Neural crest cell (in vitro differentiated cells): ENCODE results near the gene ATG14. TPM values are rescaled to one million over a fixed set of nuclear protein-coding genes. Genes with fewer than 3 reads are reported as not detected.

Experiments
- DNase-seq: peaks from one replicate; pipeline ENCODE4 v3.0.0; 2021; ENCODE audit warnings: low read depth, mixed read lengths, low spot score
- H3K27ac Mint-ChIP-seq: one replicate; pipeline ENCODE4 v1.8.0; 2021; ENCODE audit warnings: mild to moderate bottlenecking, mixed read lengths; ENCODE audit not compliant: unreplicated experiment
- H3K27me3 Mint-ChIP-seq: 2 replicates; pipeline ENCODE4 v1.8.0; 2021; ENCODE audit warnings: low read depth, mild to moderate bottlenecking, mixed read lengths
- H3K36me3 Mint-ChIP-seq: 2 replicates; pipeline ENCODE4 v1.8.0; 2021; ENCODE audit warnings: low read depth, mild to moderate bottlenecking, mixed read lengths
- H3K4me1 Mint-ChIP-seq: 2 replicates; pipeline ENCODE4 v1.8.0; 2021; ENCODE audit warnings: mixed read lengths
- H3K4me3 Mint-ChIP-seq: one replicate; pipeline ENCODE4 v1.8.0; 2021; ENCODE audit warnings: mild to moderate bottlenecking, mixed read lengths
- H3K9me3 Mint-ChIP-seq: 2 replicates; pipeline ENCODE4 v1.8.0; 2021; ENCODE audit warnings: mixed read lengths
- total RNA-seq: library from RNA; stranded (reverse); gene quantifications from 2 replicates; pipeline ENCODE4 v1.2.1, GENCODE V29; 2021
- TF ChIP-seq, protein P1 (sequence below): fragments of 200-600 bp; sonication (generic); conservative IDR thresholded peaks from 2 replicates; pipeline ENCODE4 v1.5.0; 2021; ENCODE audit warnings: antibody characterized with exemption, mild to moderate bottlenecking

ATG14 gene
- total RNA-seq, 1 donor from 2014 or later, result 8.9 TPM

- TF ChIP-seq, protein P1, sequence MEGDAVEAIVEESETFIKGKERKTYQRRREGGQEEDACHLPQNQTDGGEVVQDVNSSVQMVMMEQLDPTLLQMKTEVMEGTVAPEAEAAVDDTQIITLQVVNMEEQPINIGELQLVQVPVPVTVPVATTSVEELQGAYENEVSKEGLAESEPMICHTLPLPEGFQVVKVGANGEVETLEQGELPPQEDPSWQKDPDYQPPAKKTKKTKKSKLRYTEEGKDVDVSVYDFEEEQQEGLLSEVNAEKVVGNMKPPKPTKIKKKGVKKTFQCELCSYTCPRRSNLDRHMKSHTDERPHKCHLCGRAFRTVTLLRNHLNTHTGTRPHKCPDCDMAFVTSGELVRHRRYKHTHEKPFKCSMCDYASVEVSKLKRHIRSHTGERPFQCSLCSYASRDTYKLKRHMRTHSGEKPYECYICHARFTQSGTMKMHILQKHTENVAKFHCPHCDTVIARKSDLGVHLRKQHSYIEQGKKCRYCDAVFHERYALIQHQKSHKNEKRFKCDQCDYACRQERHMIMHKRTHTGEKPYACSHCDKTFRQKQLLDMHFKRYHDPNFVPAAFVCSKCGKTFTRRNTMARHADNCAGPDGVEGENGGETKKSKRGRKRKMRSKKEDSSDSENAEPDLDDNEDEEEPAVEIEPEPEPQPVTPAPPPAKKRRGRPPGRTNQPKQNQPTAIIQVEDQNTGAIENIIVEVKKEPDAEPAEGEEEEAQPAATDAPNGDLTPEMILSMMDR, result no peak
- DNase-seq, result no peak
- Mint-ChIP-seq H3K9me3 (no peaks in the 10 kb centered on the region), H3K4me3 (no peak overlapping the region), H3K36me3 (no peaks in the 10 kb centered on the region), H3K4me1 (peaks cover 3% of the 10 kb centered on the region), H3K27ac (no peak overlapping the region), H3K27me3 (no peaks in the 10 kb centered on the region)
Observed at GRCh38 chr14:55399852-55400251, 11.8 kb downstream of the ATG14 start.

- Mint-ChIP-seq H3K27ac (no peak overlapping the region), H3K9me3 (no peaks in the 10 kb centered on the region), H3K4me1 (peaks cover 3% of the 10 kb centered on the region), H3K36me3 (no peaks in the 10 kb centered on the region), H3K27me3 (no peaks in the 10 kb centered on the region), H3K4me3 (no peak overlapping the region)
- TF ChIP-seq, protein P1, result no peak
- DNase-seq, result no peak
Observed at GRCh38 chr14:55399183-55399582, 12.4 kb downstream of the ATG14 start.

DNA sequence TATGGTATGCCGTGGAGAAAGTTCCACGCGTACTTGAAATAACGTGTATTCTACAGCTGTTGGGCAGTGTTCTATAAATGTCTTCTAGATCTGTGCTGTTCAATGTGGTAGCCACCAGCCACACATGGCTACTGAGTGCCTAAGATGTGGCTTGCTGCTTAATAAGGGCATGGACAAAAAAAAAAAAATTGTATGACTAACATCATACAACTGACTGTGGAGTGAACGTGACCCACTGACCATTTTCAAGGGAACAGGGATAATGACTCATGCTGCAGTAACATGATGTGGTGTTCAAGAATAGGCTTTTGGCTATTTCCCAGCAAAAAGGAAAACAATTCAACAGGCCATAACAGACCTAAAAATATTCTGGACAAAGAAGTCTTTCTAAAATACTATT lies 13.0 kb downstream of the ATG14 start:
- no peak overlapping the region for H3K4me3 Mint-ChIP-seq
- TF ChIP-seq, protein P1, result no peak
- H3K27me3 Mint-ChIP-seq, result no peaks in the 10 kb centered on the region
- H3K9me3 Mint-ChIP-seq, result no peaks in the 10 kb centered on the region
- no peaks in the 10 kb centered on the region for H3K36me3 Mint-ChIP-seq
- H3K27ac Mint-ChIP-seq, result no peak overlapping the region
- peaks cover 3% of the 10 kb centered on the region for H3K4me1 Mint-ChIP-seq
- DNase-seq, result no peak

GRCh38 chr14:55389330-55389729 lies 22.3 kb downstream of the ATG14 start:
- H3K27ac Mint-ChIP-seq, result no peak overlapping the region
- H3K9me3 Mint-ChIP-seq, result no peaks in the 10 kb centered on the region
- H3K4me3 Mint-ChIP-seq, result no peak overlapping the region
- no peak for DNase-seq
- H3K36me3 Mint-ChIP-seq, result peaks cover 2% of the 10 kb centered on the region
- H3K27me3 Mint-ChIP-seq, result no peaks in the 10 kb centered on the region
- H3K4me1 Mint-ChIP-seq, result no peaks in the 10 kb centered on the region
- TF ChIP-seq, protein P1, result no peak

DNA sequence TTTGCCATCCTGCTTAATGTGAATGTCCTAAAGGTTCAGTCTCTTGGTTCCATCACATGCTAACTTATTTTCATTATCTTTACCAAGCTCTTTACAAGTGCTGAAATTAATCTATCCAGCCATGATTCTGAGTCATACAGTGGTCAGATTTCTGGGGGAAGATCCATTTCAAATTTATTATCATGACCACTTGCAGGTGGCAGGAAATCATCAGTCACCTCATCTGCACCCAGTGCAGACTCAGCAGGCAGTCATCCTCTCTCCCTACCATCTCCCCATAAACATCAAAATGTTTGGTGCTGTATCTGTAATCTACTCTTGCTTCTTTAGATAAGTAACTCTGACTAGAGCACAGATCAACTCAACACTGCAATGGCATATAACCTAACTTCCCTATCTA lies 23.5 kb downstream of the ATG14 start:
- Mint-ChIP-seq H3K9me3 (no peaks in the 10 kb centered on the region), H3K27ac (no peak overlapping the region), H3K36me3 (peaks cover 2% of the 10 kb centered on the region), H3K4me1 (no peaks in the 10 kb centered on the region), H3K4me3 (no peak overlapping the region), H3K27me3 (no peaks in the 10 kb centered on the region)
- TF ChIP-seq, protein P1, result no peak
- no peak for DNase-seq

GRCh38 chr14:55387121-55387520 lies 24.5 kb downstream of the ATG14 start:
- Mint-ChIP-seq H3K4me1 (no peaks in the 10 kb centered on the region), H3K4me3 (no peak overlapping the region)

More at GRCh38 chr14:55387121-55387520, 24.5 kb downstream of the ATG14 start:
- Mint-ChIP-seq H3K36me3 (peaks cover 2% of the 10 kb centered on the region), H3K27ac (no peak overlapping the region), H3K9me3 (no peaks in the 10 kb centered on the region), H3K27me3 (no peaks in the 10 kb centered on the region)
- TF ChIP-seq, protein P1, result no peak
- DNase-seq, result no peak
